GM19324 (cell line): ENCODE results near the gene ZNF500.
"Not testable (repeated sequence)": the region's sequence is repeated elsewhere in the genome, so short reads cannot be mapped to it uniquely, and the experiment has no call there.

Source experiments
- ATAC-seq: cut with Tn5 transposase; IDR thresholded peaks from one replicate; pipeline ENCODE4 v1.9.1; 2021; ENCODE audit warnings: mild to moderate bottlenecking, moderate library complexity; ENCODE audit not compliant: unreplicated experiment, low FRiP score

Gene ZNF500

DNA sequence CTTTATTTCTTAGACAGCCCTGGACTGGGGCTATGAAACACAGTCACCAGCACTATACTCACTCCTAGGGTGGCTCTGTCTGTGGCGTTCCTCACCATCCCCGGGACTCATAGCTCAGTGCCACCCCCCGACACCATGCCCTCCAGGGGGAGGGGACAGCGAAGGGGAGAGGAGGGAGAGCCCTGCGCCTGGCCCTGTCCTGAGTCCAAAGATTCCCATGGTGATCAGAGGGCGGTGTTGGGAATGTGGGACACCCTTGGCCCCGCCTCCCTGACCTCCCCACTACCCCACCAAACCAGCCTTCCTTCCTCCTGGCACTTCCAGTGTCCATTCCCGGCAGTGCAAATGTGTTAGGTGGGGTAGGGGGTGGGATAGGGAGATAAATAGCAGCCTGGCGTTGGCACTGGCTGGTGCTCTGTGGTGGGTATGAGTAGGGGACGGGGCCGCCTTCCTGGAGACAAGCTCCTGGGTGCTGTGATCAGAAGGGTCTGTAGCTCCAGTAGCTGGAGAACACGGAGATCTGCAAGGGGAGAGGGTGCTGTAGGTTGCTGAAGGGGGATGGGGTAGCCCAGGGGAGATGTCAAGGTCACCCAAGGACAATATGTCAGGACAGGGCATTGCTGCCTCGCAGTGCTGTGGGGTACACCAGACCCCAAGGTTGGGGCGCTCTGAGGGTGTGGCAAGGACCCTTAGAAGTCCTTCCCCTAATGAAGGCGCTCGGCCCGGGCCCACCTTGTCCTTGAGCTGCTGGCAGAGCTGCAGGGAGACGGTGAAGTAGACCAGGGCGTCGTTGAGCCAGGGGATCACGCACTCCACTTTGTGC is 30.2 kb upstream of the ZNF500 start:
- ATAC-seq: no peak

DNA sequence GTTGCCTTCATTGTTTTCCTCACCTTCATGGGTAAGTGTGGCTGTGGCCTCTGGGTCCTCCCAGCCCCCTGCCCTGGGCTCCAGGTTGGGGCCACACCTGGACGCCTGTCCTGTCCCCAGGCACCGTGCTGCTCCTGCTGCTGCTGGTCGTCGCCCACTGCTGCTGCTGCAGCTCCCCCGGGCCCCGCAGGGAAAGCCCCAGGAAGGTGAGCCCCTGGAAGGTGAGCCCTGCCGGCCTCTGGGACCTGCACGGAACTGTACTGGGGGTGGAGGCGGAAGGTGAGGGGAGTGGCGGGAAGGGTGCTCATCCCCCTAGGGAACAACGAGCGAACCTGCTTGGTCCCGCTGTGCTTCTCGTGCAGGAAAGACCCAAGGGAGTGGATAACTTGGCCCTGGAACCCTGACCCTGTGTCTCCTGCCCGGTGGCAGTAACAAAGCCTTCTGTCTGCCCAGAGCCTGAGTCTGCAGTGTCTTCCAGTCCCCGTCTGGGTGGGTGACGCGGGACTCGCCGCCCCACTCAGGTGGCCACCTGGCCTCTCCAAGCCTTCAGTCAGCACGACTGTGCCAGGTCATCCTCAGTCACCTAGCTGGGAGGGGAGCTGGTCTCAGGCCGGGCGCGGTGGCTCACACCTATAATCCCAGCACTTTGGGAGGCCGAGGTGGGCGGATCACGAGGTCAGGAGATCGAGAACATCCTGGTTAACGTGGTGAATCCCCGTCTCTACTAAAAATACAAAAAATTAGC is 29.0 kb upstream of the ZNF500 start:
- ATAC-seq: no peak

DNA sequence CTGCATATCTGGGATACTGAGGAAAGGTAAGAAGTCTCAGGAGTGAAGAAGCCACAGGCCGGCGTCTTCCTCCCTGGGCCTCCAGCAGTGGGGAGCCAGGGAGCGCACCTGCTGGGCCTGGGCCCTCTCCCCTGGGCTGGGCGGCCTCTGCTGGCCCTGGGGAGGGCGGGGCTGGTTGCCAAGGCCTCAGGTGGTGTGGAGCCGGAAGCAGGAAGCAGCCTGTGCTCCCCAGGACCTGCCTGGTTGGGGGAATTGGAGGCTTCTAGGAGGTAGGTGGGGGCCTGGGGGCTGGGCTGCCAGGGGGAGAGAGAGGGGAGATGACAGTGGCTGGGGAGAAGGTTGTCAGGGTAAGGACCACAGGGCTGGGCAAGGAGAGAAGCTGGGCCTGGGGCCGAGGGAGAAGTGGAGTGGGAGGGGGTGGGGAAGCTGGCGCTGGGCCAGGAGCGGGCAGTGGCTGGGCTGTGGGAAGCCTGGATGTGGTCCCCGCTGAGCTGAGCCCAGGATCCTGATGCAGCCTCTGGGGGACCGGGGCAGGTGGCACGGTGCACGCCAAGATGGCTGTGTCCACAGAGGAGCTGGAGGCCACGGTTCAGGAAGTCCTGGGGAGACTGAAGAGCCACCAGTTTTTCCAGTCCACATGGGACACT is 28.3 kb upstream of the ZNF500 start, which contains the start of gene SMIM22:
TSS of gene SMIM22 (plus strand) at position 189 of the 647 bp plus-strand sequence. CDS start at position 555, 366 bp downstream.
- ATAC-seq: no peak

DNA sequence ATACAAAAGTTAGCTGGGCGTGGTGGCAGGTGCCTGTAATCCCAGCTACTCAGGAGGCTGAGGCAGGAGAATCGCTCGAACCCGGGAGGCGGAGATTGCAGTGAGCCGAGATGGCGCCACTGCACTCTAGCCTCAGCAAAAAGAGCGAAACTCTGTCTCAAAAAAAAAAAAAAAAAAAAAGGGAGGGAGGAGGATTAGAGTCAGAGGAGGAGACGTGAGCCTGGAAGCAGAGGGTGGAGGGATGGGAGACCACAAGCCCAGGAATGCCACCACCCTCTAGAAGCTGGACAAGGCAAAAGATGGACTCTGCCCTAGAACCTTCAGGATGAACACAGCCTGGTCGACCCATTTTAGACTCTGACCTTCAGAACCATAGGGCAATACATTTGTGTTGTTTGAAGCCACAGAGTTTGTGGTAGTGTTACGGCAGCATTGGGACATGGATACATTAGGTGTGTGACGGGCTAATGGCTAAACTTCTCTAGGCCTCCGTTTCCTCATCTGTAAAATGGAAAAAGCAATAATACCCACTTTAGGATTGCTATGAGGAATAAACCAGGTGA is 26.1 kb upstream of the ZNF500 start:
- ATAC-seq: no peak

DNA sequence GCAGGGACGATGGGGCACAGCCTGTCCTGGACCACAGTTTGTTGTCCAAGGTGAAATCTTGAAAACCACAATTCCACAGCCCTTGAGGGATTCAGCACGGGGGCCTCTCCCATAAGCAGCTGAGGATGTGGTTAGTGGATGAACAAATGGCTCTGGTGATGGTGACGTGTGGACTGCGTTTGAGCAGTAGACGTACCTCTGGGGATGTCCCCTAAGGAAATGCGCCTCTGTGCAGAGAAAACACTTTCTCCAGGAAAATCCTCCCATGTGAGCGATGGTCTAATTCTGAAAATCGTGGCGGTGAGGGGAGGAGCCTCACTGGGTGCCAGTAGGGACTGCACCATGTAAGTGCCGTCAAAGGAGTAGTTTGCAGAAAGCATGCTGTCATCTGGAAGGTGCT is 23.9 kb upstream of the ZNF500 start:
- ATAC-seq: no peak

DNA sequence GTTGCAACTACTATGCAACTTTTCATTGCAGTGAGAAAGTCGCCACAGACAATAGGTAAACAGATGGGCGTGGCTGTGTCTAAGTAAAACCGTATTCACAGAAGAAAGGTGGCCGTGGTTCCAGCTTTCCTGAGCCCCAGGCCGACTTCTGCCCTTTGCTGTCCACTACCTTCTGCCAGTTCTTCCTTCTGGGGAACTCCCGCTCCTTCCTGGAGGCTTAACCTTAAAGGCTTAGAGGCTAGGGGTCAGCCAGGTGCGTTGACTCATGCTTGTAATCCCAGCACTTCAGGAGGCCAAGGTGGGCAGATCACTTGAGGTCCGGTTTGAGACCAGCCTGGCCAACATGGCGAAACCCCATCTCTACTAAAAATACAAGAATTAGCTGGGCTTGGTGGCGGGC is 23.3 kb upstream of the ZNF500 start:
- no peak for ATAC-seq

DNA sequence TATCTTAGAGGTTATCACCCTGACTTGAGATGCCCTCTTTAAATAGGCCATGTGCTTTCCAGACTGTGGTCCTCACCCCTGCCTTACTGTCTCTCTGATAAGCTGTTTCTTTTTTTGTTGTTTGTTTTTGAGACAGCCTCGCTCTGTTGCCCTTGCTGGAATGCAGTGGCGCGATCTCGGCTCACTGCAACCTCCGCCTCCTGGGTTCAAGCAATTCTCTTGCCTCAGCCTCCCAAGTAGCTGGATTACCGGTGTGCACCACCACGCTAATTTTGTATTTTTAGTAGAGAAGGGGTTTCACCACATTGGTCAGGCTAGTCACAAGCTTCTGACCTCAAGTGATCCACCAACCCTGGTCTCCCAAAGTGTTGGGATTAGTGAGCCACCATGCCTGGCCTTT is 21.9 kb upstream of the ZNF500 start:
- ATAC-seq: no peak

DNA sequence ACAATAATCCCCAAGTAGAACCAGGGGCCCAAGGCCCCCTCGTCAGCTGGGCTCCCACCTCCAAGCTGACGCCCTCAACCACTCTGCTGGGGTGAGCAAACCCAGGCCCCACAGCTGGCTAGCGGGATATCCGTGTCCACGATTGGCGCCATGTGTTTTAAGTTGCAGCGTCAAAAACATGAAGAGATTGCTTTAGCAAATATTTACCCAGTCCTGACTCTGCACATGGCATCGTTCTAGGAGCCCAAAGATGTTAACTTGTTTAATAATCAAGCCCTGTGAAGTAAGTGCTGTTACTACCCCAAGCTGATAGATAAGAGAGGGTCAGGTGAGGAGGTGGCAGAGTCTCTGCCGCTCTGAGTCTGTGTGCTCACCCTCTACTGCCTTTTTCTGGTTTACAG is 21.5 kb upstream of the ZNF500 start:
- no peak for ATAC-seq

DNA sequence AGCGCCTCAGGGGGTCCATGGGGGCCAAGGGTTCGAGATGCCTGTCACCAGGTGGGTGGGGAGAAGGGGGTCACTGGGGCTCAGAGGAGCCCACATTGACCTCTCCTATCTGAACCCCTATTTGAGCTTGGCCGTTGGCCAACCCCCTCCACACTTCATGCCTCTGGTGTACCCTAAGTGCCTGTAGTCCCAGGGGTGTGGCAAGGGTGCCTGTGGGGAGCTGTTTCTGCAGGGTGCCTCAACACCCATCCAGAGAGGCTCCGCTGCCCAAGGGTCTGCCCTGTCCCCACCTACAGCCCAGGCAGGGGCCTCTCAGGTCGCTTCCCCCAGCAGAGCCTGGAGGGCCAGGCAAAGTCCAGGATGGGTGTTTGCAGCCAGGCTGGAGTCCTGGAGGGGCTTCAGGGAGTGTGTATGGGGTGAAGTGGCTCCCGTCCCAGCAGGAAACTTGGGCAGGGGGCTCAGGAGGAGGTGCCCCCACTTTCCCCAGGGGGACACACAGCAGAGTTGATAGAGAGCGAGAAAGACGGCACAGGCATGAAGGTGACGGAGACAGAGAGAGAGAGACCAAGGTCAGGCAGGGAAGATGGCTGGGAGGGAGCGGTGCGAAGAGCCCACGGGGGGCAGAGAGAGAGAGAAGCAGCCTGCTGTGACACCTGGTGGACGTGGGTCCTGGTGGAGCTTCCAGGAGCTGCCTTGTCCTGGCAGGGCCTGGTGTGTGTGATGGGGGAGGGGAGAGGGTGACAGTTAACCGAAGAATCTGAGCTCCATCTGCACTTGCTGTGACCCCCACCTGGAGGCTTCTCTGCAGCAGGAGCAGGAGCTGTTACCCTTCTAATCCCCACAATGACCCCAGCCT is 20.9 kb upstream of the ZNF500 start, which contains the start of gene SEPTIN12:
TSS of gene SEPTIN12 (minus strand) at position 719 of the 856 bp plus-strand sequence. CDS start at position 19, 700 bp downstream.
- no peak for ATAC-seq

DNA sequence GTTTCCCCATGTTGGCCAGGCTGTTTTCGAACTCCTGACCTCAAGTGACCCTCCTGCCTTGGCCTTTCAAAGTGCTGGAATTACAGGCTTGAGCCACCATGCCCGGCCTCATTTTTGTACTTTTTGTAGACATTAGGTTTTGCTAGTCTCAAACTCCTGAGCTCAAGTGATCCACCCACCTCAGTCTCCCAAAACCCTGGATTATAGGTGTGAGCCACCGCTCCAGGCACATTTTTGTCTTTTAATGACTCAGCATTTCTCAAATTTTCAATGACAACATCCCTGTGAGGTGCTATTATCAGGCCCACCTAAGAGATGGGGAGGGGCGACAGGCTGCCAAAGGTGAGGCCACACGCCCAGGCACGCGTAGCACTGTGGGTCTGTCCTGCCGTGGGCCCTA is 20.1 kb upstream of the ZNF500 start:
- ATAC-seq: no peak

DNA sequence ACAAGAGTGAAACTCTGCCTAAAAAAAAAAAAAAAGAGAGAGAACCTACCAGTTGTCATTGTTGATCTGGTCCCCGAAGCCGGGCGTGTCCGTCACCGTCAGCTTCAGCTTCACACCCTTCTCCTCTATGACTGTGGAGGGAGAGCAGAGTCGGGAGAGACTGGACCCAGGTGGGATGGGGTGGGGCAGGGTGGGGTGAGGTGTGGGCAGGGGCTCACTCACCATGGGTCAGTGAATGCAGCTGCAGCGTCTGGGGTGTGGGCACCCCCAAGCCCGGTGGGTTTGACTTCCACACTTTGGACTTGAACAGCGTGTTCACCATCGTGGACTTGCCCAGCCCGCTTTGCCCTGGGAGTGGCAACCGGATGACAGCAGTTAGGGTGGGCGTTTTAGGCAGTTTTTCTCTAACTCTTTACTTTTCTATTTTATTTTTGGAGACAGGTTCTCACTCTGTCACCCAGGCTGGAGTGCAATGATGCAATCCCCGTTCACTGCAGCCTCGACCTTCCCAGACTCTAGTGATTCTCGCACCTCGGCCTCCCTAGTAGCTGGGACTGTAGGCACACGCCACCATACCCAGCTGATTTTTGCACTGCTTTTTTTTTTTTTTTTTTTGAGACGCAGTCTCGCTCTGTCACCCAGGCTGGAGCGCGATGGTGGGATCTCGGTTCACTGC is 18.9 kb upstream of the ZNF500 start:
- no peak for ATAC-seq

DNA sequence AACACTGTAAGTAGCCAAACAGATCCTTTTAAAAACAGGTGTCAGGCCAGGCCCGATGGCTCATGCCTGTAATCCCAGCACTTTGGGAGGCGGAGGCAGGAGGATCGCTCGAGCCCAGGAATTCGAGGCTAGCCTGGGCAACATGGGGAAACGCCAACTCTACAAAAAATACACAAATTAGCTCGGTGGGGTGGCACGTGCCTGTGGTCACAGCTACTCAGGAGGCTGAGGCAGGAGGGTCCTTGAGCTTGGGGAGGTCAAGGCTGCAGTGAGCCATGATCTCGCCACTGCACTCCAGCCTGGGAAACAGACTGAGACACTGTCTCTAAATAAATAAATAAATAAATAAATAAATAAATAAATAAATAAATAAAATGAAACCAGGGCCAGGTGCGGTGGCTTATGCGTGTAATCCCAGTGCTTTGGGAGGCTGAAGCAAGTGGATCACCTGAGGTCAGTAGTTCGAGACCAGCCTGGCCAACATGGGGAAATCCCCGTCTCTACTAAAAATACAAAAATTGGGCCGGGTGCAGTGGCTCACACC is 17.6 kb upstream of the ZNF500 start:
- not testable (repeated sequence) for ATAC-seq

DNA sequence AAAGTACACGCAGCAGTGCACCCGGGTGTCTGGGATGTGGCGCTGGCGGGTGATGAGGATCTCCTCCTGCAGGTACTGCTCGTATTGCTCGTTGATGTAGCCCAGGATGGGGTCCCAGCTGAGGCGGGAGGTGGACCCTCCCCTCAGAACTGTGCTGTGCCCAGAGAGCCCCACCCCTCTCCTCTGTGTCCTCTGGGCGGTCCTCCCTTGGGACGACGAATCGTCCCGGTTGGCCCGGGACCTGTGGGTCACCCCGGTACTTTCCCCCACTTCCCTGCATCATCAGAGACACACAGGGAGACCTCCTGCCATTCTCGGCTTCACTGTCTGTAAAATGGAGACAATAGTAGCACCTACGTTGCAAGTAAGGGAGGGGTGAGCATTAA is 17.0 kb upstream of the ZNF500 start:
- no peak for ATAC-seq

DNA sequence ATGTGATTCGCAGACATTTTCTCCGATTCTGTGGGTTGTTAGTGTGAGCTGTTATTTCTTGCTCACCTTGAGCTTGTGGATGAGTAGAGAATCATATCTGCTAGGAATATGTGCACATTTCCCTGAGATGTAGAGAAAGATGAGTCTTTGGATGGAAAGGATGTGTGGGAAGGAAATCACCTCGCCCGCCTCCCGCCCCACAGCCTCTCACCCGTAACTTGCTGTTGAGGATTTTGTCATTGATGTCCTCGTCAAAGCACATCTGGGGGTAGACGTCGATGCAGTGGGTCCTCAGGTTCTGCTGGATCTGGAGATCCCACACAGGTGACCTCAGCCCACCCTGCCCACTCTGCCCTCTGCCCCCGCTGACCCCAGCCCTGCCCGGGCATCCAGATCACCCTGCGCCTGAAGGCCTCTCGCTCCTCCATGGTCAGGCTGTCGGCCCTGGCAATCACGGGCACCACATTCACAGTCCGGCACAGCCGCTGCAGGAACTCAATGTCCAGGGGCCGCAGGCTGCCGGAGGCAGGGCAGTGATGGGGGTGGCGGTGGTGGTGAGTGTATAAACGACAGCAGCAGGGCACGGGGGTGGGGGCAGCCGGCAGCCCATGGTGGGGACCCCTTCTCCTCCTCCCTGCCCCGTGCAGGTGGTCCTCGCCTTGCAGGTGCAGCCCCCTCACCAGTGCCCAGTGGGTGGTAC is 16.4 kb upstream of the ZNF500 start:
- no peak for ATAC-seq

DNA sequence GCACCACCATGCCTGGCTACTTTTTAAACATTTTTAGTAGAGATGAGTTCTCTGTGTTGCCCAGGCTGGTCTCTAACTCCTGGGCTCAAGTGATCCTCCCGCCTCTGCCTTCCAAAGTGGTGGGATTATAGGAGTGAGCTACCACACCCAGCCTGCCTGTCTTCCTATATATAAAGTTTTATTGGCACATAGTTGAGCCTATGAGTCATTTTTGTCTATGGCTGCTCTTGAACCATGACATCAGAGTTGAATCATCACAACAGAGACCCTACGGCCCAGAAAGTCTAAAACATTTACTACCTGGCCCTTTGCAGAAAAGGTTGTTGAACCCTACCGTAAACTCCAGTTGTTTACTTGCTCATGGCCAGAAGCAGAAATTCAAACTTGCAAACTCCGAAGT is 13.3 kb upstream of the ZNF500 start:
- no peak for ATAC-seq

DNA sequence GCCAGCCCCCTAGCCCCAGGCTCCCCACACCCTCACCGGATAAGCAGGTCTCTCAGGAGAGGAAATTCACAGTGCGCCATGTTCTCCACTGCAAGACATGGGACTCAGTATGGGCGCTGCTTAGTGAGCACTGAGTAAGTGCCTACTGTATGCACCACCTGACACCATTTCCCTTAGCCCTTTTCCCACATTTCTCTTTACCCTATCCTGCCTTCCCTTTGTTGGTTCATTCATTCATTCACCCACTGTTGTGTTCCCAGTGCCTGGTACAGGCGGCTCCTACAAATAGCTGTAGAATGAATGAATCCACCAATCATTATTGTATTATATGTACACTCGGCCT is 11.1 kb upstream of the ZNF500 start:
- no peak for ATAC-seq

DNA sequence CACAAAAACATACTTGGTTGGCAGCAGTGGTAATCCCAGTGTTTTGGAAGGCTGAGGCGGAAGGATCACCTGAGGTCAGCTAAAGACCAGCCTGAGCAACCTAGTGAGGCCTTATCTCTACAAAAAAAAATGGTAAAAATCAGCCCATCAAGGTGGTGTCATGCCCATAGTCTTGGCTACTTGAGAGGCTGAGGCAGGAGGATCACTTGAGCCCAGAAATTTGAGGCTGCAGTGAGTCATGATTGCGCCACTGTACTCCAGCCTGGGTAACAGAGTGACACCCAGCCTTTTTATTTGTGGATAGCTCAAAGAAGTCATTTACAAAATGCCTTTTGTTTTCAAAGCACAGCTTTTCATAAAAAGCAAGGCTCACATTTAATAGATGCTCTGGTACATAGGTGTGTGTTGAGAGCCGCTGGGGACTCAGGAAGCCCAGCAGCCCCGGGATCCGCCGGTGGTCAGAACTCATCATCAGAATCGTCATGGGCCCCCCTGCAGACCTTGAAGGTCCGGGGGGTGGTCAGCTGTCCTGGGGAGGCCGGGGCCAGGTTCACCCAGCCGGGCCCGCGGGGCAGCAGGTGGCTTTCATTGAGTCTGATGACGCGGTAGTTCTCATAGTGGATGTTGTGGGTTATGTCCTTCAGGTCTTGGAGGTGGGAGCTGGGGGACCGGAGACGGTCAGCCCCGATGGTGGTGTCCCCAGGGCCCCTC is 10.5 kb upstream of the ZNF500 start:
- ATAC-seq: no peak

DNA sequence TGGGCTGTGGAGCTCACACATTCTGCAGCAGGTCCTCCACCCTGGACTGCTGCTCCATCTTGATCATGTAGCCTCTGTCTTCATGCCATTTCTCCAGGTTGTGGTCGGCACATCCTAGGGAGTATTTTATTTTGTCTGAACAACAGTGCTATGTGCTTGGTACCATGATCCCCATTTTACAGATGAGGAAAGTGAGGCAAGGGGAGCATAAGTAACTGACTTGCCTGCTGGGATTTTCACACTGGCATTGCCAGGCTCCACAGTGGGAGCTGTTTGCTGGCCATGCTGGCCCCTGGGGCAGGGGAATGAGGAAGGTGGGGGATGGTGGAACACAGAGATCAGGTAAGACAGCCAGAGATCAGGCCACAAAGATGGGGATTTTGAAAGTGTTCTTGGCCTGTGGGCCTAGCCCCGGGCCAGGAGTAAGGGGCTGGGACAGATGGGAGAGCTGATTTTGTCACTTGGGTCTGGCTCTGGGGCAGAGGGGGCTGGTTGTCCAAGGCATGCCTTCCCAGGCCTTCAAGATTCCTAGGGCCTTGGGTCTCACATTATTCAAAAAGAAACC is 9.3 kb upstream of the ZNF500 start:
- ATAC-seq: no peak
